ENCODE data around the gene PCNX1.
"Not testable (repeated sequence)": the region's sequence is repeated elsewhere in the genome, so short reads cannot be mapped to it uniquely, and the experiment has no call there.

PCNX1 gene

GRCh38 chr14:70907176-70907995 lies at the start of gene PCNX1:
Gene PCNX1 (plus strand): TSS chr14:70907459. CDS start chr14:70907851, 392 bp downstream.
- no peak for FAIRE-seq

GRCh38 chr14:70857496-70857890 lies 49.8 kb upstream of the PCNX1 start:
- FAIRE-seq: no peak

GRCh38 chr14:70858641-70859040 lies 48.6 kb upstream of the PCNX1 start:
- FAIRE-seq: no peak

GRCh38 chr14:70866992-70867391 lies 40.3 kb upstream of the PCNX1 start:
- not testable (repeated sequence) for FAIRE-seq

GRCh38 chr14:70871001-70871400 lies 36.3 kb upstream of the PCNX1 start:
- no peak for FAIRE-seq

GRCh38 chr14:70871863-70872677 lies 35.2 kb upstream of the PCNX1 start:
- no peak for FAIRE-seq

GRCh38 chr14:70872678-70873020 lies 34.6 kb upstream of the PCNX1 start:
- no peak for FAIRE-seq

- FAIRE-seq: no peak
Measured at GRCh38 chr14:70873627-70874026, 33.6 kb upstream of the PCNX1 start.

GRCh38 chr14:70875811-70876460 lies 31.3 kb upstream of the PCNX1 start:
- not testable (repeated sequence) for FAIRE-seq

GRCh38 chr14:70879448-70879847 lies 27.8 kb upstream of the PCNX1 start:
- FAIRE-seq: no peak

- not testable (repeated sequence) for FAIRE-seq
Measured at GRCh38 chr14:70880888-70881287, 26.4 kb upstream of the PCNX1 start.

- FAIRE-seq: no peak
Measured at GRCh38 chr14:70881549-70882177, 25.6 kb upstream of the PCNX1 start.

GRCh38 chr14:70882776-70883492 lies 24.3 kb upstream of the PCNX1 start:
- no peak for FAIRE-seq

- FAIRE-seq: no peak
Measured at GRCh38 chr14:70884595-70885342, 22.5 kb upstream of the PCNX1 start.

- FAIRE-seq: no peak
Measured at GRCh38 chr14:70885343-70886022, 21.8 kb upstream of the PCNX1 start.

- no peak for FAIRE-seq
Measured at GRCh38 chr14:70886421-70887206, 20.6 kb upstream of the PCNX1 start.

- no peak for FAIRE-seq
Measured at GRCh38 chr14:70887207-70887681, 20.0 kb upstream of the PCNX1 start.

GRCh38 chr14:70887737-70888499 lies 19.3 kb upstream of the PCNX1 start:
- no peak for FAIRE-seq

- FAIRE-seq: no peak
Measured at GRCh38 chr14:70888681-70889175, 18.5 kb upstream of the PCNX1 start.
